GM12878 (cell line): ENCODE data around the gene ARHGEF3. TPM values are rescaled to one million over a fixed set of nuclear protein-coding genes. Genes with fewer than 3 reads are reported as not detected.

Source experiments
- BCL11A ChIP-seq: IDR thresholded peaks from 2 replicates; pipeline ENCODE4 v1.6.1; 2011; ENCODE audit warnings: low read depth, low read length
- CBX5 ChIP-seq: sonication (generic); IDR thresholded peaks from 2 replicates; pipeline ENCODE4 v1.6.1; 2016; ENCODE audit warnings: low read depth, moderate library complexity, mild to moderate bottlenecking, inconsistent platforms
- CUX1 ChIP-seq: IDR thresholded peaks from 2 replicates; pipeline ENCODE4 v1.6.1; 2012; ENCODE audit warnings: improper control_type of control experiment, low read depth, low read length; ENCODE audit not compliant: insufficient replicate concordance
- EED ChIP-seq: sonication (generic); IDR thresholded peaks from 2 replicates; pipeline ENCODE4 v1.6.1; 2016; ENCODE audit warnings: antibody characterized with exemption, low read depth
- HSF1 ChIP-seq: fragments of 150-350 bp; IDR thresholded peaks from 2 replicates; pipeline ENCODE4 v1.6.1; 2014; ENCODE audit warnings: mild to moderate bottlenecking, low read depth, low read length
- JUNB ChIP-seq: IDR thresholded peaks from 2 replicates; pipeline ENCODE4 v1.6.1; 2016; ENCODE audit warnings: antibody characterized with exemption, mild to moderate bottlenecking
- KAT2A ChIP-seq: conservative IDR thresholded peaks from 2 replicates; pipeline ENCODE4 v1.6.1; 2011; ENCODE audit warnings: low read depth, low read length; ENCODE audit not compliant: control insufficient read depth
- KLF5 ChIP-seq: fragments of 450-650 bp; IDR thresholded peaks from 2 replicates; pipeline ENCODE4 v1.6.1; 2014; ENCODE audit warnings: mild to moderate bottlenecking; ENCODE audit not compliant: partially characterized antibody
- NR2F1 ChIP-seq: fragments of 450-650 bp; conservative IDR thresholded peaks from 2 replicates; pipeline ENCODE4 v1.6.1; 2017; ENCODE audit warnings: mild to moderate bottlenecking
- RUNX3 ChIP-seq: IDR thresholded peaks from 2 replicates; pipeline ENCODE4 v1.6.1; 2012; ENCODE audit warnings: low read length, inconsistent platforms
- SREBF1 ChIP-seq: IDR thresholded peaks from 2 replicates; pipeline ENCODE4 v1.6.1; 2012; ENCODE audit warnings: mild to moderate bottlenecking, low read length
- STAT1 ChIP-seq: fragments of 450-650 bp; conservative IDR thresholded peaks from 2 replicates; pipeline ENCODE4 v1.6.1; 2014; ENCODE audit warnings: antibody characterized with exemption, mild to moderate bottlenecking
- YY1 ChIP-seq: IDR thresholded peaks from 2 replicates; pipeline ENCODE4 v1.6.1; 2011; ENCODE audit warnings: low read depth, mild to moderate bottlenecking, low read length
- ZNF592 ChIP-seq: fragments of 450-650 bp; IDR thresholded peaks from 2 replicates; pipeline ENCODE4 v1.6.1; 2017; ENCODE audit warnings: mild to moderate bottlenecking, moderate library complexity
- ZNF687 ChIP-seq: fragments of 450-650 bp; IDR thresholded peaks from 2 replicates; pipeline ENCODE4 v1.6.1; 2017; ENCODE audit warnings: mild to moderate bottlenecking, moderate library complexity
- polyA plus RNA-seq, 11 experiments: library from polyadenylated mRNA; depleted of rRNA in 4 of 11; unstranded in 6 of 11; stranded (reverse) in 5 of 11; fragments of >200 nt; fragmentation: Nextera tagmentation in 4 of 11; fragmentation: Illumina TruSeq in 1 of 11; extraction: Ambion mirVana in 4 of 11; extraction: Trizol in 1 of 11; gene quantifications; 1 replicate in 1 of 11; 2 replicates in 10 of 11; pipeline versions ENCODE4 v1.2.1 to v1.2.3, GENCODE V29; 2011 to 2016; ENCODE audit warnings: inconsistent platforms in 2 of 11, missing spikeins in 2 of 11, low read depth in 1 of 11
- total RNA-seq, 4 experiments: library from RNA; depleted of rRNA in 3 of 4; stranded (reverse); fragments of >200 nt in 3 of 4; fragmentation: Illumina TruSeq in 1 of 4; extraction: Trizol in 1 of 4; gene quantifications; 2 replicates each; pipeline versions ENCODE4 v1.2.1 to v1.2.3, GENCODE V29; 2013 to 2021

Gene ARHGEF3
- total and polyA plus RNA-seq, 10 of the 15 experiments (the other 5 are each of a cell fraction or from before 2014, with no cell fraction given), result 21.8 to 78.7 (median 56.2) TPM

DNA sequence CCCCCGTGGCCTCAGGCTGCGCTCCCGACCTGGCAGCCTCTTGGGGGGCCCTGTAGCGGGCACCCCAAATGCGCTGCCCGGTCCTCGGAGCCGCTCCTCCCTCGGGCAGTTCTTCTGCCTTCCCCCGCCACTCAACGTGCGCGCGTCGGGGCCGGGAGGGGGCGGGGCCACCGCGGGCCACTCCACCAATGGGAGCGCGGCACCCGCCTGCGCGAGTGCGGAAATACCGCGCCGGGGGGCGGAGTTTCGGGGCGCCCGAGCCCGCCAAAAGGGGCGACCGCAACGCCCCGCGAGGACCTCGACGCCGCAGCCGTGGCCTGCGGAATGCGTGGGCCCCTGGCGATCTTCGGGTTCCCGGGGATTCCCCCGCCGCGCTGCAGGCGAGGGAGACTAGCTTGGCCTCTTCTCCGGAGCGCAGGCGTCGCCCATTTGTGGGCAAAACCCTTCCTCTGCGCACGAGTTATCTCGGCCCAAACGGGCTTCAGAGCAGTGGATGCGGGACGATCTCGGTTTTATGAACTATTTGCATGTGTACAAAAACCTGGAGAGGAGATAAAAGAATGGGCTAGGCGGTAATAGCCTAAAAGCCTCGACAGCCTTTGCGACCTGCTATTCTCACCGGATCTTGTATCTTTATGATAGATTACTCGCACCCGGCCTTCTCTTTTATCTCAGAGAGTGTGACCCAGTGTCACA, 118.5 kb downstream of the ARHGEF3 start, which contains the start of gene TASOR (continued):
- TF ChIP-seq CUX1 (no peak), EED (no peak), RUNX3 (peak; percentile 92), ZNF687 (peak; percentile 97), KLF5 (peak; percentile 84), ZNF592 (no peak; the same call in none of the 2 replicates), HSF1 (no peak), CBX5 (0 out of 2 replicates have a peak, but pooled peaks have one; percentile 6), JUNB (no peak), SREBF1 (no peak), NR2F1 (peak; percentile 63), YY1 (no peak), BCL11A (no peak), KAT2A (no peak), STAT1 (no peak; the same call in 1 of the 2 replicates)
